Ishikawa (cell line): ENCODE data around the gene MYH2.

Experiments
- EP300 ChIP-seq: IDR thresholded peaks from 2 replicates; pipeline ENCODE4 v1.6.1; 2012; ENCODE audit warnings: borderline replicate concordance
- TAF1 ChIP-seq: IDR thresholded peaks from 2 replicates; pipeline ENCODE4 v1.6.1; 2012; ENCODE audit warnings: low read depth, mild to moderate bottlenecking
- ZBTB7A ChIP-seq: IDR thresholded peaks from 2 replicates; pipeline ENCODE4 v1.6.1; 2012; ENCODE audit warnings: low read depth
- TF ChIP-seq, protein P1 (sequence below): IDR thresholded peaks from 2 replicates; pipeline ENCODE4 v1.6.1; 2012; ENCODE audit warnings: low read depth, mild to moderate bottlenecking

DNA sequence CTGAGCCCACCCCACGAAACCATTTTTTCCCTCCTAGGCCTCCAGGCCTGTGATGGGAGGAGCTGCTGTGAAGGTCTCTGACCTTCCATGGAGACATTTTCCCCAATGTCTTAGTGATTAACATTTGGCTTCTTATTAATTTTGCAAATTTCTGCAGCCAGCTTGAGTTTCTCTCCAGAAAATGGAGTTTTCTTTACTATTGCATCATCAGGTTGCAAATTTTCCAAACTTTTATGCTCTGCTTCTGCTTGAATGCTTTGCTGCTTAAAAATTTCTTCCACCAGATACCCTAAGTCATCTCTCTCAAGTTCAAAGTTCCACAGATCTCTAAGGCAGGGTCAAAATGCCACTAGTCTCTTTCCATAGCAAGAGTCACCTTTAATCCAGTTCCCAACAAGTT, 67.2 kb downstream of the MYH2 start:
- TF ChIP-seq ZBTB7A (no peak), TAF1 (no peak), EP300 (no peak)
- TF ChIP-seq, protein P1, sequence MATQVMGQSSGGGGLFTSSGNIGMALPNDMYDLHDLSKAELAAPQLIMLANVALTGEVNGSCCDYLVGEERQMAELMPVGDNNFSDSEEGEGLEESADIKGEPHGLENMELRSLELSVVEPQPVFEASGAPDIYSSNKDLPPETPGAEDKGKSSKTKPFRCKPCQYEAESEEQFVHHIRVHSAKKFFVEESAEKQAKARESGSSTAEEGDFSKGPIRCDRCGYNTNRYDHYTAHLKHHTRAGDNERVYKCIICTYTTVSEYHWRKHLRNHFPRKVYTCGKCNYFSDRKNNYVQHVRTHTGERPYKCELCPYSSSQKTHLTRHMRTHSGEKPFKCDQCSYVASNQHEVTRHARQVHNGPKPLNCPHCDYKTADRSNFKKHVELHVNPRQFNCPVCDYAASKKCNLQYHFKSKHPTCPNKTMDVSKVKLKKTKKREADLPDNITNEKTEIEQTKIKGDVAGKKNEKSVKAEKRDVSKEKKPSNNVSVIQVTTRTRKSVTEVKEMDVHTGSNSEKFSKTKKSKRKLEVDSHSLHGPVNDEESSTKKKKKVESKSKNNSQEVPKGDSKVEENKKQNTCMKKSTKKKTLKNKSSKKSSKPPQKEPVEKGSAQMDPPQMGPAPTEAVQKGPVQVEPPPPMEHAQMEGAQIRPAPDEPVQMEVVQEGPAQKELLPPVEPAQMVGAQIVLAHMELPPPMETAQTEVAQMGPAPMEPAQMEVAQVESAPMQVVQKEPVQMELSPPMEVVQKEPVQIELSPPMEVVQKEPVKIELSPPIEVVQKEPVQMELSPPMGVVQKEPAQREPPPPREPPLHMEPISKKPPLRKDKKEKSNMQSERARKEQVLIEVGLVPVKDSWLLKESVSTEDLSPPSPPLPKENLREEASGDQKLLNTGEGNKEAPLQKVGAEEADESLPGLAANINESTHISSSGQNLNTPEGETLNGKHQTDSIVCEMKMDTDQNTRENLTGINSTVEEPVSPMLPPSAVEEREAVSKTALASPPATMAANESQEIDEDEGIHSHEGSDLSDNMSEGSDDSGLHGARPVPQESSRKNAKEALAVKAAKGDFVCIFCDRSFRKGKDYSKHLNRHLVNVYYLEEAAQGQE = no peak
